H1 (cell line): Measurements from ENCODE around the gene MACROD2. TPM values are rescaled to one million over a fixed set of nuclear protein-coding genes. Genes with fewer than 3 reads are reported as not detected.

Experiments used
- CHD7 ChIP-seq: fragments of 300-600 bp; sonication (generic); IDR thresholded peaks from 2 replicates; pipeline ENCODE4 v1.7.1; 2012; ENCODE audit warnings: low read length, moderate library complexity, mild to moderate bottlenecking, inconsistent platforms; ENCODE audit not compliant: insufficient replicate concordance
- MAX ChIP-seq: IDR thresholded peaks from 2 replicates; pipeline ENCODE4 v1.6.1; 2012; ENCODE audit warnings: inconsistent platforms
- RAD21 ChIP-seq, 2 experiments: IDR thresholded peaks in 1 of 2; conservative IDR thresholded peaks in 1 of 2; 2 replicates each; pipeline ENCODE4 v1.6.1; 2011; ENCODE audit warnings: low read depth in 2 of 2, low read length in 2 of 2, improper control_type of control experiment in 1 of 2, inconsistent platforms in 1 of 2, mild to moderate bottlenecking in 1 of 2, moderate library complexity in 1 of 2
- SIX5 ChIP-seq: IDR thresholded peaks from 2 replicates; pipeline ENCODE4 v1.6.1; 2011; ENCODE audit warnings: mild to moderate bottlenecking, low read depth, low read length
- SRF ChIP-seq: IDR thresholded peaks from 2 replicates; pipeline ENCODE4 v1.6.1; 2011; ENCODE audit warnings: mild to moderate bottlenecking, low read depth, low read length, moderate library complexity
- TAF7 ChIP-seq: optimal IDR thresholded peaks from 2 replicates; pipeline ENCODE3; 2011; ENCODE audit warnings: low read depth, mild to moderate bottlenecking, inconsistent platforms, low read length, moderate library complexity, borderline replicate concordance
- polyA plus RNA-seq, 7 experiments: library from polyadenylated mRNA; depleted of rRNA in 3 of 7; stranded (reverse) in 5 of 7; unstranded in 2 of 7; fragments of >200 nt in 5 of 7; fragments of 200-250 nt in 2 of 7; gene quantifications; 1 replicate in 5 of 7; 2 replicates in 1 of 7; 4 replicates in 1 of 7; pipeline versions ENCODE4 v1.2.1 to v1.2.3, GENCODE V29; 2011 to 2013; ENCODE audit warnings: missing spikeins in 2 of 7, mixed read lengths in 2 of 7
- total RNA-seq: library from RNA; stranded (reverse); fragmentation: NEBNext Ultra II Directional; extraction: Animal tissue kit (Norgen Biotek cat#: 25700); gene quantifications from 2 replicates; pipeline ENCODE4 v1.2.1, GENCODE V29; 2021

MACROD2 gene
- total and polyA plus RNA-seq, 2 of the 8 experiments (the other 6 are each of a cell fraction or from before 2014, with no cell fraction given) = 0.70 to 3.9 TPM

GRCh38 chr20:14947946-14948345, 952.6 kb downstream of the MACROD2 start (continued):
- TF ChIP-seq CHD7 = no peak
- no peak for TF ChIP-seq SRF
- TF ChIP-seq MAX = no peak
- no peak for TF ChIP-seq TAF7
- TF ChIP-seq RAD21 (IDR thresholded peaks at IDR 0.05 in 1 of 2, conservative IDR thresholded peaks at IDR 0.05 in 1 of 2; ENCODE audit: low read depth in 2 of 2, low read length in 2 of 2) = no peak
- TF ChIP-seq SIX5 = no peak
